Stimulated activated naive CD8-positive, alpha-beta T cell treated with anti-CD3 and anti-CD28 coated beads, Interleukin-15, amount 100 ng/mL, for 72 hours (primary cell): ENCODE data around the gene PTPRN2.

Source experiments
- ATAC-seq: fragments of 150-1000 bp; cut with Tn5 transposase; 2 replicates; pipeline ENCODE4 v1.10.0; 2021; ENCODE audit warnings: mild to moderate bottlenecking, moderate library complexity
- DNase-seq, 2 donors: peaks; one replicate each; pipeline ENCODE4 v3.0.0; 2021 to 2022
- H3K27ac Mint-ChIP-seq, 2 donors: one replicate each; pipeline ENCODE4 v1.8.0; 2022; ENCODE audit warnings: mild to moderate bottlenecking in 2 of 2, mixed read lengths in 2 of 2, moderate library complexity in 2 of 2
- H3K27me3 Mint-ChIP-seq: one replicate; pipeline ENCODE4 v1.8.0; 2022; ENCODE audit warnings: mixed read lengths
- H3K4me1 Mint-ChIP-seq: one replicate; pipeline ENCODE4 v1.8.0; 2022; ENCODE audit warnings: mild to moderate bottlenecking, mixed read lengths
- H3K4me3 Mint-ChIP-seq, 2 donors: one replicate each; pipeline ENCODE4 v1.8.0; 2022; ENCODE audit warnings: mild to moderate bottlenecking in 2 of 2, mixed read lengths in 2 of 2, moderate library complexity in 1 of 2
- H3K9me3 Mint-ChIP-seq, 2 donors: one replicate each; pipeline ENCODE4 v1.8.0; 2022; ENCODE audit warnings: mixed read lengths in 2 of 2

PTPRN2 gene

DNA sequence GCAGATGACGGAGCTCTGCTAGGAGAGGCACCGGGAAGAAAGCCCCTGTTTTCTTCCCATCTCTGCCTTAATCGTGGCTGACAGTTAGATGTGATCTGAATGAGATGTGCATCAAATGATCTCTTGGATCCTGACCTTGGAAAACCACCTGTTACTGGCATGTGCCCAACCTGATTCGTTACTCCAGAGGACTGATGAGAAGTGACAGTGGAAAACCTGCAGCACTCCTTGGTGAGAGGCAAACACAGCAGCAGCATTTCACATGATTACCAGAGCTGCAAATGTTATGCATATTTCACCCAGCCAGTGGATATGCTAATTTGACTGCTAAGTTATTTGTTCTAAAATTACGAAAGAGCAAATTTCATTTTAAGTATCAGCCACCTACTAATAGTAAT, 95.3 kb downstream of the PTPRN2 start:
- peaks cover 20% of the 10 kb centered on the region for H3K27me3 Mint-ChIP-seq
- H3K4me1 Mint-ChIP-seq, result peaks cover 6% of the 10 kb centered on the region
- no peak overlapping the region for H3K4me3 Mint-ChIP-seq
- ATAC-seq, result no peak
- no peak for DNase-seq
- no peaks in the 10 kb centered on the region for H3K9me3 Mint-ChIP-seq
- H3K27ac Mint-ChIP-seq, result no peak overlapping the region

- peaks cover 6% of the 10 kb centered on the region for H3K4me1 Mint-ChIP-seq
- no peak overlapping the region for H3K4me3 Mint-ChIP-seq
- peaks cover 16% of the 10 kb centered on the region for H3K27me3 Mint-ChIP-seq
- no peaks in the 10 kb centered on the region for H3K9me3 Mint-ChIP-seq
- DNase-seq (no peak), ATAC-seq (no peak)
- H3K27ac Mint-ChIP-seq, result no peak overlapping the region
These were observed 96.5 kb downstream of the PTPRN2 start for GRCh38 chr7:158491094-158491493.

DNA sequence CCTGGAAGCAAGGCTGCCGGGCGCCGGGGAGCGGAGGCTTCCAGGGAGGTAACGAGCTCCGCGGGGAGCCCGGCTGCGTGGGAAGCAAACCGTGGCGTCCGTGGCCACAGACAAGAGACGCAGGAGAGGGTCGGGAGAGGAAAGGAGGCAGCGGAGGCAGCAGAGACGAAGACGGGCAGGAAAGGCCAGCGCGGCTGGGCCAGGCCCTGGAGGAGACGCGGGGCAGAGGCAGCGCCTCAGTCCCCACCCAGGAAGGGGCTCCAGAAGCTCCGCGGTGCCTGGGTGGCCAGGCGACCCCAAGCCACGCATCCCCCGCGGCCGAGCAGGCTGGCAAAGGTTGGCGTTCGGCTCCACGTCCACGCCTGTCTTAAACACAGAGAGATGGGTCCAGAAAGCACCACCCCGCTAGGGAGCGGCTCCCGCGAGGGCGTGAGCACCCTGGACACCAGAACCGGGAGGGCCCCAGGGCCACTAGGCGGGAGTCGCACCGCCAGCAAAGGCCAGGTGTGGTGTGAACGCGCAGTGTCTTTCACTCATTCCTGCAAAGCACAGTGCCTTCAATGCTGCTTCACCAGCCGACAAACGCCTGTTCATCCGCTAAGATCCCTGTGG, 97.3 kb downstream of the PTPRN2 start:
- no peak overlapping the region for H3K27ac Mint-ChIP-seq

GRCh38 chr7:158489462-158490155, 98.0 kb downstream of the PTPRN2 start:
- peak; percentile 27 for ATAC-seq
- H3K27me3 Mint-ChIP-seq, result peaks cover 2% of the 10 kb centered on the region
- H3K27ac Mint-ChIP-seq, result no peak overlapping the region
- H3K4me1 Mint-ChIP-seq, result no peaks in the 10 kb centered on the region
- no peak overlapping the region for H3K4me3 Mint-ChIP-seq
- no peaks in the 10 kb centered on the region for H3K9me3 Mint-ChIP-seq
- no peak for DNase-seq

More for the DNA sequence above, 97.3 kb downstream of the PTPRN2 start:
- no peaks in the 10 kb centered on the region for H3K9me3 Mint-ChIP-seq
- ATAC-seq (peak; percentile 31), DNase-seq (no peak)
- H3K4me3 Mint-ChIP-seq, result no peak overlapping the region
- peaks cover 9% of the 10 kb centered on the region for H3K27me3 Mint-ChIP-seq
- peaks cover under 1% of the 10 kb centered on the region for H3K4me1 Mint-ChIP-seq

GRCh38 chr7:158488181-158488971, 99.2 kb downstream of the PTPRN2 start:
- H3K4me3 Mint-ChIP-seq, result no peak overlapping the region
- H3K4me1 Mint-ChIP-seq, result no peaks in the 10 kb centered on the region
- no peaks in the 10 kb centered on the region for H3K27me3 Mint-ChIP-seq
- no peak overlapping the region for H3K27ac Mint-ChIP-seq
- no peak for DNase-seq
- H3K9me3 Mint-ChIP-seq, result no peaks in the 10 kb centered on the region
- no peak for ATAC-seq

DNA sequence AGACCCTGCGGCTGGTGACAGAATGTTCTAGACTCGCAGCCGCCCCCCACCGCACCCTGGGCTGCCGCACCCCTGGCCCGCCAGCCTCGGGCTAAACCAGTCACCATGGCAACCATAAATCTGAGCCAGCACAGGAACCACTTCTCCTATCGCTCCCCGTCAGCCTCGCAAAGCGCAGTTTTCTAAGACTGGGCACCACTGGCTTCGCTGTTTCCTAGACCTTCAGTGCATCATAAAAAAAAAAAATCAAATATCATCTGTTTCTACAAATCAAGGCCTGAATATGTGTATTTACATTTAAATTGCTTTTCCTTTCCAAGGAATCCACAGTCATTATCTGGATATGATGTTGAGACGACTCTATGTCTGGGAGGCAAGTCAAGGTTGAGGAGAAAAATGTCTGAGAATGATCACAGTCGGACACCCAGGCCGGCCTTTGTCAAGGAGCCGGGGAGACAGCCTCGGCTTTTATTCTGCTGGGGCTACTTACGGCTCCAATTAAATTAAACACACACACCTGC, 99.9 kb downstream of the PTPRN2 start:
- H3K27me3 Mint-ChIP-seq, result no peaks in the 10 kb centered on the region
- no peak overlapping the region for H3K27ac Mint-ChIP-seq
- ATAC-seq (no peak), DNase-seq (no peak)
- H3K4me3 Mint-ChIP-seq, result no peak overlapping the region
- H3K4me1 Mint-ChIP-seq, result no peaks in the 10 kb centered on the region
- no peaks in the 10 kb centered on the region for H3K9me3 Mint-ChIP-seq

- no peak for DNase-seq
- Mint-ChIP-seq H3K27me3 (no peaks in the 10 kb centered on the region), H3K4me1 (no peaks in the 10 kb centered on the region), H3K9me3 (no peaks in the 10 kb centered on the region), H3K27ac (no peak overlapping the region), H3K4me3 (no peak overlapping the region)
- ATAC-seq, result no peak
These were observed 100.7 kb downstream of the PTPRN2 start for GRCh38 chr7:158486919-158487318.

- H3K9me3 Mint-ChIP-seq, result no peaks in the 10 kb centered on the region
- no peak overlapping the region for H3K4me3 Mint-ChIP-seq
- no peak for DNase-seq
- H3K27ac Mint-ChIP-seq, result no peak overlapping the region
- H3K4me1 Mint-ChIP-seq, result no peaks in the 10 kb centered on the region
- H3K27me3 Mint-ChIP-seq, result no peaks in the 10 kb centered on the region
- no peak for ATAC-seq
These were observed 102.7 kb downstream of the PTPRN2 start for GRCh38 chr7:158484801-158485531.

DNA sequence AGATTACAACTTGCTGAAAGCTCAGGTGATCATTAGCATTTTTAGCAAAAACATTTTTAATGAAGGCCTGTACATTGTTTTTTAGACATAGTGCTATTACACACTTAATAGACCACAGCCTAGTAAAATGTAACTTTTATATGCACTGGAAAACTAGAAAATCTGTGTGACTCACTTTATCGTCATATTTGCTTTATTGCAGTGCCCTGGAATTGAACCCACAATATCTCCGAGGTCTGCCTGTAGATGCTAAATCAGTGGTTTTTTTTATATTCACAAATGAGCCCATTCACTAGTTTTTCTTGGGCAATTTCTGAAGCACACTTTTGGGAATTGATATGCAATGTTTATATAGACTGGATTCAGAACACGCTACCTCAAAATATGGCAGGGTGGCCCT, 105.1 kb downstream of the PTPRN2 start:
- DNase-seq, result no peak
- Mint-ChIP-seq H3K9me3 (no peaks in the 10 kb centered on the region), H3K4me1 (no peaks in the 10 kb centered on the region), H3K4me3 (no peak overlapping the region), H3K27ac (no peak overlapping the region), H3K27me3 (no peaks in the 10 kb centered on the region)
- ATAC-seq, result no peak

GRCh38 chr7:158479664-158480025, 108.0 kb downstream of the PTPRN2 start:
- Mint-ChIP-seq H3K4me1 (no peaks in the 10 kb centered on the region), H3K27ac (no peak overlapping the region), H3K4me3 (no peak overlapping the region), H3K27me3 (peaks cover 13% of the 10 kb centered on the region), H3K9me3 (no peaks in the 10 kb centered on the region)
- DNase-seq (no peak), ATAC-seq (no peak)

DNA sequence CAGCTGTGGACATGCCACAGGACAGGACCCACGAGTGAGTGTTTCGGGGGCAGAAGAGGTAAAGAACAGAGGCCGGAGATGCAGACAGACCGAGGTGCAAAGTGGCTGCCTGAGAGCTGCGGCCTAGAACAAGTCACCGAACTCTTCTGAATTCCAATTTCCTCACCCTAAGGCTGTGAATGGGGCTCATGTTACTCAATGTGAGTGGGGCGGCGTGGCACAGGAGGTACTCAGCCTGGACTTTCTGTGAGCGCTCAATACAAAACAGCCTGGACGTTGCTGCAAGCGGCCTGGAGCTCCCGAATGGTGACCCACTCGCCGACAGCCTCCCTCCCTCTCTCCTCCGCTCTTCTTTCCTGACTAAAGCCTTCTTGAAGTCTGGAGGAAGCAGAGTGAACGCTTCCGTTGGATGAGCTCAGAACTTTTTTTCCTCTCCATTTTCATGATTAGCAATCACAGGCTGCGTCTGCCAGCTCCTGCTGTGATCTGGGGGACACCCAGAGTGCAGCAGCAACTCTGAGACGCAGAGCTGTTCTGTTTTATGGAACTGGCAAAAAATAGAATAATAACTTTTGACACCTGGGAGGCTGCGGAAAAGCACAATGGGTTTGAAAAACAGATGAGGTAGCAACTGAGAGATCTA, 108.5 kb downstream of the PTPRN2 start:
- Mint-ChIP-seq H3K4me3 (no peak overlapping the region), H3K27me3 (peaks cover 13% of the 10 kb centered on the region), H3K27ac (no peak overlapping the region), H3K4me1 (no peaks in the 10 kb centered on the region), H3K9me3 (no peaks in the 10 kb centered on the region)
- ATAC-seq, result no peak
- DNase-seq, result no peak

GRCh38 chr7:158477866-158478265, 109.8 kb downstream of the PTPRN2 start:
- Mint-ChIP-seq H3K9me3 (no peaks in the 10 kb centered on the region), H3K27ac (no peak overlapping the region), H3K4me1 (peaks cover 6% of the 10 kb centered on the region), H3K4me3 (no peak overlapping the region), H3K27me3 (peaks cover 21% of the 10 kb centered on the region)
- no peak for DNase-seq
- ATAC-seq, result no peak

- Mint-ChIP-seq H3K27ac (no peak overlapping the region), H3K4me3 (no peak overlapping the region), H3K4me1 (peaks cover 6% of the 10 kb centered on the region), H3K27me3 (peaks cover 23% of the 10 kb centered on the region), H3K9me3 (no peaks in the 10 kb centered on the region)
- no peak for DNase-seq
- no peak for ATAC-seq
These were observed 111.2 kb downstream of the PTPRN2 start for GRCh38 chr7:158476331-158476932.

DNA sequence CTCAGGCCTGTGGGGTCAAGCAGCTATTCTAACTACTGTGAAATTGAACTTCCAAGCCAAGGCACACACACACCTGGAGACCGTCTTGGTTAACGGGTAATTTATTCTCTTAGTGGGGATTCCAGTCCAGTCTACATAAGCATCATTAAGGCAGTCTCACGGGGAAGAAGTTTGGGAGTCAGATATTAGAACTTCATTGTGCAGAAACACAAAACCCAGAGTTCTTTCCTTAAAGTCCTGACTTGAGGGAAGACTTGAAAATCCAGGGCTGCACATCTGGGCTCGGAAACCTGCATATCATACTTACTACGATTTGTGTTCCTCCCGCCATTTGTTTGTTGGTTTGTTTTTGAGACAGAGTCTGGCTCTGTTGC, 112.0 kb downstream of the PTPRN2 start:
- no peaks in the 10 kb centered on the region for H3K9me3 Mint-ChIP-seq
- peaks cover 23% of the 10 kb centered on the region for H3K27me3 Mint-ChIP-seq
- DNase-seq, result no peak
- no peak overlapping the region for H3K4me3 Mint-ChIP-seq
- no peak for ATAC-seq
- peaks cover 6% of the 10 kb centered on the region for H3K4me1 Mint-ChIP-seq
- no peak overlapping the region for H3K27ac Mint-ChIP-seq
